Activated T-helper 9 cell treated with anti-CD3 and anti-CD28 coated beads, Interleukin-2, amount 50 U/mL, for 16 hours (primary cell): ENCODE measurements around the gene PARP3.
"Not testable (repeated sequence)": the region's sequence is repeated elsewhere in the genome, so short reads cannot be mapped to it uniquely, and the experiment has no call there.

Experiments
- DNase-seq: peaks from one replicate; pipeline ENCODE4 v3.0.0-alpha.2; 2020; ENCODE audit warnings: low read depth

The PARP3 gene

GRCh38 chr3:51985063-51985462, 42.9 kb downstream of the PARP3 start:
- no peak for DNase-seq

- DNase-seq, result no peak
Measured at GRCh38 chr3:51986010-51986947, 44.1 kb downstream of the PARP3 start.

GRCh38 chr3:51987568-51987967, 45.4 kb downstream of the PARP3 start:
- DNase-seq, result no peak

- no peak for DNase-seq
Measured at GRCh38 chr3:51988286-51989146, 46.4 kb downstream of the PARP3 start.

GRCh38 chr3:51990501-51990971, 48.4 kb downstream of the PARP3 start:
- not testable (repeated sequence) for DNase-seq

- no peak for DNase-seq
Measured at GRCh38 chr3:51992017-51992682, 50.0 kb downstream of the PARP3 start.

- DNase-seq, result not testable (repeated sequence)
Measured at GRCh38 chr3:51993657-51994056, 51.5 kb downstream of the PARP3 start.

GRCh38 chr3:51994530-51994929, 52.4 kb downstream of the PARP3 start:
- no peak for DNase-seq

GRCh38 chr3:51995346-51996163, 53.4 kb downstream of the PARP3 start, which contains the start of gene RPL29:
Gene RPL29 (minus strand): TSS chr3:51995895. CDS start chr3:51995461, 434 bp downstream.
- DNase-seq, result peak; percentile 86

- DNase-seq, result no peak
Measured at GRCh38 chr3:51997172-51997571, 55.0 kb downstream of the PARP3 start.

GRCh38 chr3:51997935-51998596, 55.9 kb downstream of the PARP3 start:
- DNase-seq, result no peak
